Measurements from ENCODE around the gene SELENOI. TPM values are rescaled to one million over a fixed set of nuclear protein-coding genes. Genes with fewer than 3 reads are reported as not detected.
A peak's percentile ranks its signal among the peaks of the same experiment; 100 is the strongest.

The SELENOI gene
- total RNA-seq: 10 to 100 TPM; 14.4 to 15.6 TPM

GRCh38 chr2:26345545-26346453 is at the start of gene SELENOI:
TSS of gene SELENOI (plus strand) at chr2:26346143. CDS start at chr2:26346233, 90 bp downstream.
- under 1% methylated on average over 80 of the region's 80 CpGs for WGBS
- peak; percentile 99 for DNase-seq (ENCODE audit: low spot score)
- peak; percentile 84 for TF ChIP-seq POLR2A (IDR thresholded peaks at IDR 0.05)
- peak; percentile 99 for TF ChIP-seq POLR2AphosphoS5 (IDR thresholded peaks at IDR 0.05)
- no peak for TF ChIP-seq CTCF (IDR thresholded peaks at IDR 0.05)

GRCh38 chr2:26297061-26297460 is 48.9 kb upstream of the SELENOI start:
- 67% methylated on average over 3 of the region's 3 CpGs for WGBS
- peak overlapping the region in 1 of 2 donors; percentile 85 for H3K27ac ChIP-seq
- TF ChIP-seq POLR2A (IDR thresholded peaks at IDR 0.05) (no peak), CTCF (IDR thresholded peaks at IDR 0.05) (no peak), POLR2AphosphoS5 (IDR thresholded peaks at IDR 0.05) (no peak)
- no peaks in the 10 kb centered on the region for H3K27me3 ChIP-seq (replicated peaks; ENCODE audit: insufficient read depth)
- DNase-seq (ENCODE audit: low spot score): no peak
- H3K4me3 ChIP-seq: no peak overlapping the region
- no peaks in the 10 kb centered on the region for H3K4me1 ChIP-seq (replicated peaks)
- H3K9me3 ChIP-seq: no peaks in the 10 kb centered on the region
- intact Hi-C loops (cut with DNase I): loop anchor here (5.0 kb wide), 1 partner anchor 50 kb away; no protein-coding TSS in a partner anchor
- H3K36me3 ChIP-seq: no peaks in the 10 kb centered on the region

More at GRCh38 chr2:26345545-26346453, at the start of gene SELENOI:
- peak within 1 kb of the TSS; percentile 87 to 95 for H3K4me3 ChIP-seq
- peak within 1 kb of the TSS; percentile 96 to 97 for H3K27ac ChIP-seq
- no peaks in the 10 kb centered on the region for H3K4me1 ChIP-seq (replicated peaks)
- no peaks in the 10 kb centered on the region for H3K9me3 ChIP-seq
- intact Hi-C loops (cut with DNase I): loop anchor here (5.0 to 10.0 kb wide), 2 partner anchors 103 to 729 kb away; partner anchors contain the start of genes EMILIN1, HADHA, HADHB and OST4
- H3K27me3 ChIP-seq (replicated peaks; ENCODE audit: insufficient read depth): no peaks in the 10 kb centered on the region
- no peaks in the 10 kb centered on the region for H3K36me3 ChIP-seq

GRCh38 chr2:26298286-26298637 is 47.7 kb upstream of the SELENOI start:
- intact Hi-C loops (cut with DNase I): loop anchor here (5.0 kb wide), 1 partner anchor 51 kb away; no protein-coding TSS in a partner anchor
- H3K4me1 ChIP-seq (replicated peaks): no peaks in the 10 kb centered on the region
- DNase-seq (ENCODE audit: low spot score): no peak
- peak overlapping the region; percentile 85 to 95 for H3K27ac ChIP-seq
- no peaks in the 10 kb centered on the region for H3K9me3 ChIP-seq
- H3K36me3 ChIP-seq: no peaks in the 10 kb centered on the region
- H3K27me3 ChIP-seq (replicated peaks; ENCODE audit: insufficient read depth): no peaks in the 10 kb centered on the region
- WGBS: 10% methylated on average over 17 of the region's 17 CpGs
- peak overlapping the region; percentile 31 to 38 for H3K4me3 ChIP-seq
- TF ChIP-seq POLR2A (IDR thresholded peaks at IDR 0.05) (no peak), POLR2AphosphoS5 (IDR thresholded peaks at IDR 0.05) (no peak), CTCF (IDR thresholded peaks at IDR 0.05) (no peak)

- 4% methylated on average over 30 of the region's 30 CpGs for WGBS
- Histone ChIP-seq H3K9me3 (no peaks in the 10 kb centered on the region), H3K36me3 (no peaks in the 10 kb centered on the region), H3K4me1 (replicated peaks) (no peaks in the 10 kb centered on the region), H3K4me3 (peak overlapping the region; percentile 31 to 38), H3K27me3 (replicated peaks; ENCODE audit: insufficient read depth) (no peaks in the 10 kb centered on the region), H3K27ac (peak overlapping the region; percentile 85 to 95)
- intact Hi-C loops (cut with DNase I): loop anchor here (5.0 kb wide), 1 partner anchor 52 kb away; no protein-coding TSS in a partner anchor
- TF ChIP-seq POLR2AphosphoS5 (IDR thresholded peaks at IDR 0.05) (peak; percentile 15), CTCF (IDR thresholded peaks at IDR 0.05) (no peak), POLR2A (IDR thresholded peaks at IDR 0.05) (peak; percentile 39)
- DNase-seq (ENCODE audit: low spot score): peak; percentile 46
Observed at GRCh38 chr2:26298638-26299393, 47.1 kb upstream of the SELENOI start.

Measured in prostate gland (tissue), 2 donors.